Measurements from ENCODE around the gene TRMT61A. TPM values are rescaled to one million over a fixed set of nuclear protein-coding genes. Genes with fewer than 3 reads are reported as not detected.

The TRMT61A gene
- total RNA-seq, 1 experiment from 2014 or later: 15.5 TPM

DNA sequence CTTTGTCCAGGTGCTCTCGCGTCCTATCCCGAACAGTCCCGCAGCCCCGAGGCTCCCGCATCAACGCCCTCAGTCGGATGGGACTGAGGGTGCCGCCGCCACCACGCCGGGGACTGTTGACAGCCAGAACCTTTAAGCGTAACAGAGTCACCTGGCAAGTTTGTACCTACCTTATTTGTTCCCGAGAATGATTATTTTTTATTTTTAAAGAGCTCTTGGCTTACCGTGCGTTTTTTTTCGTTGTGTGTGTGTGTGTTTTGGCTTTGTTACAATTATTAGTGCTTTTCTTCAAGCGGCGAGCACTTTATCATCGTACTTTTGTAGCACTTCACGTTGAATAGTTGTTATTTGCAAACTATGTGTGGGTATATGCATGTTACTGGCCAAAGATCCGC is 34.2 kb downstream of the TRMT61A start:
- Mint-ChIP-seq H3K9me3 (no peaks in the 10 kb centered on the region), H3K4me1 (peaks cover 32% of the 10 kb centered on the region), H3K36me3 (peaks cover 22% of the 10 kb centered on the region), H3K27ac (peak overlapping the region; percentile 87), H3K27me3 (ENCODE audit: low read depth) (no peaks in the 10 kb centered on the region), H3K4me3 (peak overlapping the region; percentile 97)
- DNase-seq (ENCODE audit: low spot score) (no peak), ATAC-seq (peak; percentile 60; the same call in 1 of the 2 replicates)
- no peak for TF ChIP-seq TEAD4 (CRISPR knock-in tag; IDR thresholded peaks at IDR 0.05)
- TF ChIP-seq ATF1 (CRISPR knock-in tag; IDR thresholded peaks at IDR 0.05): no peak
- TF ChIP-seq ZNF423 (CRISPR knock-in tag; IDR thresholded peaks at IDR 0.05): no peak
- 0 out of 2 replicates have a peak, but pooled peaks have one; percentile 2 for TF ChIP-seq E2F5 (CRISPR knock-in tag; IDR thresholded peaks at IDR 0.05)
- POLR2A ChIA-PET: no interaction called here
- CTCF ChIA-PET: interaction anchor here (0.6 kb wide), 1 partner anchor 276 kb away, joined by 4 read pairs; no protein-coding TSS in a partner anchor

GRCh38 chr14:103563844-103564505 is 35.0 kb downstream of the TRMT61A start:
- Mint-ChIP-seq H3K4me1 (peaks cover 36% of the 10 kb centered on the region), H3K9me3 (no peaks in the 10 kb centered on the region), H3K27ac (no peak overlapping the region; the same call in 1 of the 2 replicates), H3K27me3 (ENCODE audit: low read depth) (no peaks in the 10 kb centered on the region), H3K4me3 (peak overlapping the region; percentile 97), H3K36me3 (peaks cover 17% of the 10 kb centered on the region)
- CTCF ChIA-PET: interaction anchor here (0.6 to 1.0 kb wide), 5 partner anchors 22 to 730 kb away, joined by 3 to 9 read pairs (median 4); no protein-coding TSS in a partner anchor
- DNase-seq (ENCODE audit: low spot score): no peak
- POLR2A ChIA-PET: interaction anchor here (0.6 kb wide), 1 partner anchor 9 kb away, joined by 6 read pairs; no protein-coding TSS in a partner anchor
- TF ChIP-seq, protein P1, sequence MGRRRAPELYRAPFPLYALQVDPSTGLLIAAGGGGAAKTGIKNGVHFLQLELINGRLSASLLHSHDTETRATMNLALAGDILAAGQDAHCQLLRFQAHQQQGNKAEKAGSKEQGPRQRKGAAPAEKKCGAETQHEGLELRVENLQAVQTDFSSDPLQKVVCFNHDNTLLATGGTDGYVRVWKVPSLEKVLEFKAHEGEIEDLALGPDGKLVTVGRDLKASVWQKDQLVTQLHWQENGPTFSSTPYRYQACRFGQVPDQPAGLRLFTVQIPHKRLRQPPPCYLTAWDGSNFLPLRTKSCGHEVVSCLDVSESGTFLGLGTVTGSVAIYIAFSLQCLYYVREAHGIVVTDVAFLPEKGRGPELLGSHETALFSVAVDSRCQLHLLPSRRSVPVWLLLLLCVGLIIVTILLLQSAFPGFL (CRISPR knock-in tag; IDR thresholded peaks at IDR 0.05; ENCODE audit: borderline replicate concordance): no peak
- TF ChIP-seq GTF2I (CRISPR knock-in tag; conservative IDR thresholded peaks at IDR 0.05) (no peak), FOXJ3 (CRISPR knock-in tag; IDR thresholded peaks at IDR 0.05; ENCODE audit: borderline replicate concordance) (no peak), ZNF138 (CRISPR knock-in tag; conservative IDR thresholded peaks at IDR 0.05) (no peak), ETV6 (CRISPR knock-in tag; IDR thresholded peaks at IDR 0.05) (no peak), GABPB1 (CRISPR knock-in tag; IDR thresholded peaks at IDR 0.05) (no peak), NR2C2 (CRISPR knock-in tag; IDR thresholded peaks at IDR 0.05) (no peak), EMX1 (CRISPR knock-in tag; IDR thresholded peaks at IDR 0.05) (no peak), NFYB (CRISPR knock-in tag; conservative IDR thresholded peaks at IDR 0.05; ENCODE audit: low read depth) (no peak), PRRX2 (CRISPR knock-in tag; IDR thresholded peaks at IDR 0.05) (no peak), ZNF219 (CRISPR knock-in tag; IDR thresholded peaks at IDR 0.05; ENCODE audit: borderline replicate concordance) (no peak), NFATC4 (CRISPR knock-in tag; IDR thresholded peaks at IDR 0.05) (no peak), CREB1 (CRISPR knock-in tag; IDR thresholded peaks at IDR 0.05) (no peak), RORB (CRISPR knock-in tag; IDR thresholded peaks at IDR 0.05) (no peak), TEAD4 (CRISPR knock-in tag; IDR thresholded peaks at IDR 0.05) (no peak), E2F5 (CRISPR knock-in tag; IDR thresholded peaks at IDR 0.05) (no peak)
- TF ChIP-seq, protein P2, sequence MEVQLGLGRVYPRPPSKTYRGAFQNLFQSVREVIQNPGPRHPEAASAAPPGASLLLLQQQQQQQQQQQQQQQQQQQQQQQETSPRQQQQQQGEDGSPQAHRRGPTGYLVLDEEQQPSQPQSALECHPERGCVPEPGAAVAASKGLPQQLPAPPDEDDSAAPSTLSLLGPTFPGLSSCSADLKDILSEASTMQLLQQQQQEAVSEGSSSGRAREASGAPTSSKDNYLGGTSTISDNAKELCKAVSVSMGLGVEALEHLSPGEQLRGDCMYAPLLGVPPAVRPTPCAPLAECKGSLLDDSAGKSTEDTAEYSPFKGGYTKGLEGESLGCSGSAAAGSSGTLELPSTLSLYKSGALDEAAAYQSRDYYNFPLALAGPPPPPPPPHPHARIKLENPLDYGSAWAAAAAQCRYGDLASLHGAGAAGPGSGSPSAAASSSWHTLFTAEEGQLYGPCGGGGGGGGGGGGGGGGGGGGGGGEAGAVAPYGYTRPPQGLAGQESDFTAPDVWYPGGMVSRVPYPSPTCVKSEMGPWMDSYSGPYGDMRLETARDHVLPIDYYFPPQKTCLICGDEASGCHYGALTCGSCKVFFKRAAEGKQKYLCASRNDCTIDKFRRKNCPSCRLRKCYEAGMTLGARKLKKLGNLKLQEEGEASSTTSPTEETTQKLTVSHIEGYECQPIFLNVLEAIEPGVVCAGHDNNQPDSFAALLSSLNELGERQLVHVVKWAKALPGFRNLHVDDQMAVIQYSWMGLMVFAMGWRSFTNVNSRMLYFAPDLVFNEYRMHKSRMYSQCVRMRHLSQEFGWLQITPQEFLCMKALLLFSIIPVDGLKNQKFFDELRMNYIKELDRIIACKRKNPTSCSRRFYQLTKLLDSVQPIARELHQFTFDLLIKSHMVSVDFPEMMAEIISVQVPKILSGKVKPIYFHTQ (CRISPR knock-in tag; IDR thresholded peaks at IDR 0.05): no peak
- TF ChIP-seq, protein P3, sequence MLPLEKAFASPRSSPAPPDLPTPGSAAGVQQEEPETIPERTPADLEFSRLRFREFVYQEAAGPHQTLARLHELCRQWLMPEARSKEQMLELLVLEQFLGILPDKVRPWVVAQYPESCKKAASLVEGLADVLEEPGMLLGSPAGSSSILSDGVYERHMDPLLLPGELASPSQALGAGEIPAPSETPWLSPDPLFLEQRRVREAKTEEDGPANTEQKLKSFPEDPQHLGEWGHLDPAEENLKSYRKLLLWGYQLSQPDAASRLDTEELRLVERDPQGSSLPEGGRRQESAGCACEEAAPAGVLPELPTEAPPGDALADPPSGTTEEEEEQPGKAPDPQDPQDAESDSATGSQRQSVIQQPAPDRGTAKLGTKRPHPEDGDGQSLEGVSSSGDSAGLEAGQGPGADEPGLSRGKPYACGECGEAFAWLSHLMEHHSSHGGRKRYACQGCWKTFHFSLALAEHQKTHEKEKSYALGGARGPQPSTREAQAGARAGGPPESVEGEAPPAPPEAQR (CRISPR knock-in tag; IDR thresholded peaks at IDR 0.05): no peak
- TF ChIP-seq, protein P4, sequence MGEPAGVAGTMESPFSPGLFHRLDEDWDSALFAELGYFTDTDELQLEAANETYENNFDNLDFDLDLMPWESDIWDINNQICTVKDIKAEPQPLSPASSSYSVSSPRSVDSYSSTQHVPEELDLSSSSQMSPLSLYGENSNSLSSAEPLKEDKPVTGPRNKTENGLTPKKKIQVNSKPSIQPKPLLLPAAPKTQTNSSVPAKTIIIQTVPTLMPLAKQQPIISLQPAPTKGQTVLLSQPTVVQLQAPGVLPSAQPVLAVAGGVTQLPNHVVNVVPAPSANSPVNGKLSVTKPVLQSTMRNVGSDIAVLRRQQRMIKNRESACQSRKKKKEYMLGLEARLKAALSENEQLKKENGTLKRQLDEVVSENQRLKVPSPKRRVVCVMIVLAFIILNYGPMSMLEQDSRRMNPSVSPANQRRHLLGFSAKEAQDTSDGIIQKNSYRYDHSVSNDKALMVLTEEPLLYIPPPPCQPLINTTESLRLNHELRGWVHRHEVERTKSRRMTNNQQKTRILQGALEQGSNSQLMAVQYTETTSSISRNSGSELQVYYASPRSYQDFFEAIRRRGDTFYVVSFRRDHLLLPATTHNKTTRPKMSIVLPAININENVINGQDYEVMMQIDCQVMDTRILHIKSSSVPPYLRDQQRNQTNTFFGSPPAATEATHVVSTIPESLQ (CRISPR knock-in tag; IDR thresholded peaks at IDR 0.05): no peak
- ATAC-seq: no peak
